GM04503 (cell line): Measurements from ENCODE around the gene HTR4.
"Not testable (repeated sequence)": the region's sequence is repeated elsewhere in the genome, so short reads cannot be mapped to it uniquely, and the experiment has no call there.

Source experiments
- DNase-seq: peaks from one replicate; pipeline ENCODE4 v3.0.0-alpha.2; 2012; ENCODE audit warnings: low read depth

HTR4 gene, protein sequence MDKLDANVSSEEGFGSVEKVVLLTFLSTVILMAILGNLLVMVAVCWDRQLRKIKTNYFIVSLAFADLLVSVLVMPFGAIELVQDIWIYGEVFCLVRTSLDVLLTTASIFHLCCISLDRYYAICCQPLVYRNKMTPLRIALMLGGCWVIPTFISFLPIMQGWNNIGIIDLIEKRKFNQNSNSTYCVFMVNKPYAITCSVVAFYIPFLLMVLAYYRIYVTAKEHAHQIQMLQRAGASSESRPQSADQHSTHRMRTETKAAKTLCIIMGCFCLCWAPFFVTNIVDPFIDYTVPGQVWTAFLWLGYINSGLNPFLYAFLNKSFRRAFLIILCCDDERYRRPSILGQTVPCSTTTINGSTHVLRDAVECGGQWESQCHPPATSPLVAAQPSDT

DNA sequence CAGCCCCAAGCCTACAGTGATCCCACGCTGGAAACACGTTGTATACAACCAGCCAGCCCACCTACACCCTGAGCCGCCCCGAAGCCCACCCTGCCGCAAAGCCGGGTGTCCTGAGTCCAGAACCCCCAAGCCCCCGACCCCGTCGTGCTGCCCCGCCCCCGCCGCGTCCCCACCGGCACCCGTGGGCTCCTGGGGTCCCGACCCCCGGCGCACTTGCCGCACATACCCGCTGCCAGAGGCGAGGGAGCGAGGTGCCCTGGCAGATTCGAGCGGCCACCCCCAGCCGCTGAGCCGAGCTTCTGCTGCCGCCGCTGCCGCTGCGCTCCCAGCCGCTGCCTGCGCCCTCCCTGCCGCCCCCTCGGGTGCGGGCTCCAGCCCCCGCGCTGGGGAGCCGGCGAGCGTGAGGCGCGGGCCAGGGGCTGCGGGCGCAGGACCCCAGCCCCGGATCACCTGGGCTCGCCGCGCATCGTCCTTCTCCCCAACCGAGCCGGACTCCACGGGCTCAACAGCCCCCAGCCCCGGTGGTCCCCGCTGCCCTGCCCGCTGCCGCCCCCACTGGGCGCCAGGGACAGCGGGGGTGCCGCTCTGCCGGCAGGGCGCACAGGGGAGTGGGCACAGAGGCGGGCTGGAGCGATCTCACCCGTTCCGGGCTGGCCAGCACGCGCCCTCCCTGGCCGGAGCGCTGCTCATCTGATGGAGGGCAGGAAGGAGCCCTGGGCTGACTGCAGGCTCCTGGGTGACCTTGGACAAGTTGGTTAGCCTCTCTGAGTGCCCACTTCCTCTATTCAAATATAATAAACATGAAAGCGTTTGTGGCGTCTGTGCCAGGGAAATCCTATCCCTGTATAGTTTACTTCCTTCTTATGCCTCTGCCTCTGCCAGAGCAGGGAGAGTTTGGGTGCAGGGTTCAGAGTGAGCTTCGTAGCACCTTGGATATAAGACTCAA lies at the start of gene HTR4:
Gene HTR4 (minus strand): TSS at position 692 of the 946 bp plus-strand sequence. CDS start 17,513 bp downstream, outside the sequence.
- no peak for DNase-seq

DNA sequence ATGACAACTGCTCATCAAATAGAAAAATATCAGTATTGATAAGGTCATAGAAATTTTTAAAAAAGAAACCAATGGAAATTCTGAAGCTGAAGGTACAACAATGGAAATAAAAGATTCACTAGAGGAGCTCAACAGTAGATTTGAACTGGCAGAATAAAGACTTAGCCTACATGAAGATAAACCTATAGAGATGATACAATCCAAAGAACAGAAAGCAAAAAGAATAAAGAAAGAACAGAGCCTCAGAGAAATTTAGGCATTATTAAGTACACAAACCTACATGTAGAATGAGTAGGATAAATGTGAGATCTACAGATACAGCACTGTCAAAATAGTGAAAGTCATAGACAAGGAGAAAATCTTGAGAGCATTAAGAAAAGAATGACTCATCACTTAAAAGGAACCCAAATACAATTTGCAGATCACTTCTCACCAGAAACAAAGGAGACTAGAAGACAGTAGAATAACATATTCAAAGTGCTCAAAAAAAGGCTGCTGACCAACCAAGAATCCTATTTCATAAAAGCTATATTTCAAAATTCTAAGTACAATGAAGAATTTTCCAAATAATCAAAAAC lies 47.8 kb upstream of the HTR4 start:
- no peak for DNase-seq

DNA sequence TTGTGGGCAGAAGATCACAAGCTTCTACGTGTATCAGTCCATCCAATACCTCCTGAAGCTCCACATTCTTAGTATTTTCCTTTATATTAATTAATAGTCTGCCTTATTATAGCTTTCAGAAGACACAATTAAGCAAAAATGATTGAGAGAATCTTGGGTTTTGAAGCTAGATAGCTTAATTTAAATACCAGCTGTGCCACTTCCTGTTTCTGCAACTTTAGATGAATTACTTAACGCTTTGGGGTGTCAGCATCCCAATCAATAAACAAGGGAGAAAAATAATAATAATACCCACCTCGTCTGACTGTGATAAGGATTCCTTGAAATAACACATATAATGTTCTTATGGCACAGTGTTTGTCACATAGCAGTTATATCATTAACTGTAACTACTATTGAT lies 44.7 kb upstream of the HTR4 start:
- DNase-seq: no peak

DNA sequence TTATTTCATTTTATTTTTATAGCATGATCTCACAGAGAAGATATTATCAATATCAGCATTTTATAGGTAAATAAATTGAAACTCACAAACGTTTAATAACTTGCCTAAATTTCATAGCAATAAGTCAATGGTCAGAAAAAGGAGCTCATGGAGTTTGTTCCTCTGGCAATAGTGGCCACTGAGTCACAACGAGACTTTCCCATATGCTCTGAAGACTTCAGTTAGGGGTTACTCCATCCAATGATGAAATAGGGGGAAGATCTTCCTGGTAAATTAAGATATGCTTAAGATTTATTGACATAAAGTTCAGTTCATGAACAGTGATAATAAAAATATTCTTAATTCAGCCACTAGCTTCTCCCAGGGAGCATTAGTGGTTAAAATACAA lies 43.5 kb upstream of the HTR4 start:
- DNase-seq: no peak

DNA sequence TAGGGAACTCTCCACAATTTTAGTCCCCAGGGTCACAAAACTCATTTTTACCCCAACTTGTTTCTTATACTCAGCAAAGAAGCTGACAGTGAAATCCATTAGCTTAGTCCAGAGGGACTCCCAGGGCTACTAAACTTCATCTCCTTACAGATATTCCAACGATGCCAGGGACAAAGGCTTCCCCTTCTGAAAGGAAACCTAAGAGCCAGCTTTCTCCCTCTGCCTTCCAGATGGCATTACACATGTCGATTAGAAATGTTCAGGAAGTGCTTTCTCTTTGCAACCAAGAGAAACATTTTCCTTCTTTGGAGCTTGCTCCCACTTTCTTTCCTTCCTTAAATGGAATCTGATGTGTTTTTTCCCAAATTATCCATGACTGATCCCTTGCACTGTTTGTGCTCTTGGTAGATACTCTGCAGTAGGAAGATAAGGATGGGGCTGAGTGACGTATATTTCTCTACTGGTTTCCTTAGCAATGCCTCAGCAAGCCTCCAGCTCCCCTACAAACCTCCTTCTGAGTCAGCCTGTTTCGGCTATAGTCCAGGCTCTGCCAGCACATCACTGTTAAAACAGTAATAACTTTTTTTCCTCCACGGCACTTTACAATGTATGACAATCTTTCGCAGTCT lies 43.0 kb upstream of the HTR4 start:
- DNase-seq: peak; percentile 23

DNA sequence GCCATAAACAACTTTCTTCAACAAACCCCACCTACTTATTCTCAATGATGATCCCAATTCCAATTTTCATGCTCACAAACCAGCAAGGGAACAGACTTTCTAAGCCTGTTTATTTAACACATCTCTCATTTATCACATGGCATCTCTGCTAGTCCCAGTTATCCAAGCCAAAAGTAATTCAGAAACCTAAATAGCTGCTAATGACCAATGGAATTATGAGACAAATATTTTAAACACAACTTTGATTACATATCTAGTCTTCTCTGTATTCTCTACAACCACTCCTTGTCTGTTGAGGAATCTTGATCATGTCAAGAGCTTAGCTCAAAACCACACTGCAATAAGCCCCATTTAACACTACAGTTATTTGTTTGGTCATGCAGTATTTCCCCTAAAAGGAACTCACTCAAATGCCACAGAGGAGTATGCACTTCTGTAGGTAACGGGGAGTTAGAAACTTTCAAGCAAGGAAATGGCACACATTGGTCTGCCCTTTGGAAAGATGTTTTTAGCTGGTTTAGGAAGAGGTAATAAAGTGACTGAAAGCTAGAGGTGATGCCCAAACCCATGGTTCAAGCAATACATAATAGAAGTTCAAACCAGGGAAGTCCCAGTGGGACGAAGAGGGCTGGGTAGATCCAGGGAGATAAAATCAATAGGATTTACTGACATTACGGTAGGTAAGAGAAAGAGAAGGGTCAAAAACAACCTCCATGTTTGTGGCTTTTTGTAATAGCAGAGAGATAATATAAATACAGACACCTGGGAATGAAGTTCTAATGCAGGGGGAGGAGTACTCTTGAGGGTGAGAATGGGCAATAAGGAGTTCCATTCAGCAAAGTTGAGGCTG lies 42.1 kb upstream of the HTR4 start:
- DNase-seq: no peak

DNA sequence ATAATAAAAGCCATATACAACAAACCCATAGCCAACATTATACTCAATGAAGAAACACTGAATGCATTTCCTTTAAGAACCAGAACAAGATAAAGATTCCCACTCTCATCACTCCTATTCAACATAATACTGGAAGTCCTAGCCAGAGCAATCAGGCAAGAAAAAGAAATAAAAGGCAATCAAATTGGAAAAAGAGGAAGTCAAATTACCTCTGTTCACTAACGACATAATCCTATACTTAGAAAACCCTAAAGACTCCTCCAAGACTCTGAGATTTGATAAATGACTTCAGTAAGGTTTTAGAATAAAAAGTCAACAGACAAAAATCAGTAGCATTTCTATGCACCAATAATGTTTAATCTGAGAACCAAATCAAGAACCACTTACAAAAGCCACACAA lies 36.6 kb upstream of the HTR4 start:
- no peak for DNase-seq

DNA sequence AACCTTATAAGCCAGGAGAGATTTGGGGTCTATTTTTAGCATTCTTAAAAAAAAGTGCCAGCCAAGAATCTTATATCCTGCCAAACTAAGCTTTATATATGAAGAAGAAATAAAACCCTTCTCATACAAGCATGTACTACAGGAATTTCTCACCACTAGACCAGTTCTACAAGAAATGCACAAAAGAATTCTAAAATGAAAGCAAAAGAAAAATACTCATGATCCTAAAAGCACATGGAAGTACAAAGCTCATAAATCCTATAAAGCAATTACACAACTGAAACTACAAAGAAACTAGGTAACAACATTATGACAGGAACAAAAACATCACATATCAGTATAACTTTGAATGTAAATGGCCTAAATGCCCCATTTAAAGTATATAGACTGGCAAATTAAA lies 34.5 kb upstream of the HTR4 start:
- no peak for DNase-seq

DNA sequence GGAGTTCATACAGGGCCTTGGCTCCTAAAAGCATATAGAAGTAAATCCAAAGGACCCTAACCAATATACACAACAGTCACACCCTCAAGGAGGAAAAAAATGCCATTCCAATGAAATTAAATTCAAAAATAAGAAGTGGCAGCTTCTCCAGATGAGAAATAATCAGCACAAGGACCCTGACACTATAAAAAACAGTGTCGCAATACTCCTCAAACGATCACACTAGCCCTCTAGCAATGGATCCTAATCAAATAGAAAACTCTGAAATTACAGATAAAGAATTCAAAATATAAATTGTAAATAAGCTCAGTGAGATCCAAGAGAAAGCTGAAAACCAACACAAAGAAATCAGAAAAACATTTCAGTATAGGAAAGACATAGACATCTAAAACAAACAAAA lies 33.5 kb upstream of the HTR4 start:
- no peak for DNase-seq

DNA sequence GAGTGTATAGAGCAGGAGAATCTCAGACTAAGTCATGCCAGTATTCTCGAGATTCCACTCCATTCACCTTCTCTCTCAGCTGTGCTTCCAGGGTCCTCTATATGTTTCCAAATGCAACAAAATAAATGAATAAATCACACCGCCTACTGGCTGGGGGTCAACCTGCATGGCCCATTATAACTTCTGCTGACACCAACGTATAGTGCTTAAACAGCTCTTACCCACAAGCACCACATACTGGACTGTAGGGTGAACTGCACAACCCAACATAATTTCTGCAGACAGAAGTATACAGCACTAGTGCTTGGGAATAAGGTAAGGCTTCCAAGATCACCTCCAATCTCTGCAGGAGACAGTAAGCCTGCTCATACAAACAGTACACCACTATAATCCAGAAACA lies 33.1 kb upstream of the HTR4 start:
- DNase-seq: no peak

DNA sequence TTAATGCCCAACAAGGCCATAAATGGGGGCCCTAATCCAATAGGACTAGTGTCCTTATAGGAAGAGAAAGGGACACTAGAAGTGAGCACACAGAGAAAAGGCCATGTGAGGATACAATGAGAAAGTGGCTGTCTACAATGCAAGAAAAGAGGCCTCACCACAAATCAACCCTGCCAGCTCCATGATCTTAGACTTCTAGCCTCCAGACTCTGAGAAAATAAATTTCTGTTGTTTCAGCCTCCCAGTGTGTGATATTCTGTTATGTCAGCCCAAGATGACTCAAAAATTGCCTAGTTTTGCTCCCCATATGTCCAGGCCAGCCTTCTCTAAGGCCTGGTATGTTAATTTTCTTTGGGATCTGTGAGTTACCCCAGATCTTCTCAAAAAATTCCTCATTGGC lies 32.3 kb upstream of the HTR4 start:
- no peak for DNase-seq

DNA sequence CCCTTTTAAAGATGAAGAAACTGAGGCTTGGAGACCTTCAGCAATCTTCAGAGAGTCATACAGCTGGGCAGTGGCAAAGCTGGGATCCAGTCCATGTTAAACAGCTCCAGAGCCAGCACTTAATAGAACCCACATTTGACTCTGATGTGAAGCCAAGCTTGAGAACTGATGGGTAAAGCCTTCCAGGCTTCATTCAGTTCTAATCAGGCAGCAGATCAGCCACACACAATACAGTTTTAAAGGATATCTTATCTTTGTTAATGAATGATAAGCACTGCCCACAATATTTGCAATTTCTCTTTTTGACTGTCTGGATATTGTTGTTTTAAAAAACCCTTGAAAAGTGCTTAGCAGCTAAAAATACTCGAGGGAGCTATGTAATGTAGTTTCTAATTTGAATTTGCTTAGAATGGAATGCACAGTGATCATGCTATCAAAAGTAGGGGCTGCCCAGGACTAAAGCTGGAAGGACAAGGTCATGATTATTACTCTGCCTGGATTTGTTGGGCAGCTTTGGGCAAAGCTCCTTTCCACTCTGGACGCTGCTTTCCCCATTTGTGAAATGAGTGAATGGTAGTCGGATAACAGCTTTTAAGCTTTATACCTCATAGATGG lies 31.3 kb upstream of the HTR4 start:
- DNase-seq: no peak

DNA sequence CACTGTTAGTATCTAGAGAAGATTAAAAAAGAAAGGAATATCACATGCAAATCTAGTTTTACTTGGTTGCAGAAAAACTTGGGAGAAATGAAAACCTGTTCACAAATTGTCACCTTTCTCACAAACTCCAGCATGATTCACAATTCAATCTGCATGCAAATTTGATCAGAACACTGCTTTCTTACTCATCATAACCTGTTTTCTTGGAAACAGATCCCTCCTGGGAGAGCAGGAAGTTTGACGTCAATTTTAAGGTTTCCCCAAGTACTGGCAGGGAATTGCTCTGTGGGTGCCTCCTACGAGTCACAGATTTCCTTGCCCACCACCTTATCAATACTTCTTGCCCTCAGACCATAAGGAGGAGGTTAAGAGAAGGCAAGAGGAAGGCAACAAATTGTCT lies 30.2 kb upstream of the HTR4 start:
- no peak for DNase-seq

DNA sequence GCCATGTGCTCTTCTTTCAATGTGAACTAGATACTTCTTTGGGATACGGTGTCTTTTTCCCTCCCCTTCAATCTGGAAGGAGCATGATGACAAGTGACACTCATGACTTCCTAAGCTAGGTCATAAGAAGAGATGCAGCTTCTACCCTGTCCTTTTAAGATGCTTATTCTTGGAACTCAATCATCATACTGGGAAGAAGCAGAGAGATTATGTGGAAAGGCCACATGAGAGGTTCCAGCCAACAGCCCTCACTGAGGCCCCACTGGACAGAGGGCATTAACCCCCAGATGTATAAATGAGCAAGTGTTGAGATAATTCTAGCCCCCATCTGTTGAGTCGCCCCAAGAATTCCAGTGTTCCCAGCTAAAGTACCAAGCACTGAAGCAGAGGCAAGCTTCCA lies 29.3 kb upstream of the HTR4 start:
- DNase-seq: no peak

DNA sequence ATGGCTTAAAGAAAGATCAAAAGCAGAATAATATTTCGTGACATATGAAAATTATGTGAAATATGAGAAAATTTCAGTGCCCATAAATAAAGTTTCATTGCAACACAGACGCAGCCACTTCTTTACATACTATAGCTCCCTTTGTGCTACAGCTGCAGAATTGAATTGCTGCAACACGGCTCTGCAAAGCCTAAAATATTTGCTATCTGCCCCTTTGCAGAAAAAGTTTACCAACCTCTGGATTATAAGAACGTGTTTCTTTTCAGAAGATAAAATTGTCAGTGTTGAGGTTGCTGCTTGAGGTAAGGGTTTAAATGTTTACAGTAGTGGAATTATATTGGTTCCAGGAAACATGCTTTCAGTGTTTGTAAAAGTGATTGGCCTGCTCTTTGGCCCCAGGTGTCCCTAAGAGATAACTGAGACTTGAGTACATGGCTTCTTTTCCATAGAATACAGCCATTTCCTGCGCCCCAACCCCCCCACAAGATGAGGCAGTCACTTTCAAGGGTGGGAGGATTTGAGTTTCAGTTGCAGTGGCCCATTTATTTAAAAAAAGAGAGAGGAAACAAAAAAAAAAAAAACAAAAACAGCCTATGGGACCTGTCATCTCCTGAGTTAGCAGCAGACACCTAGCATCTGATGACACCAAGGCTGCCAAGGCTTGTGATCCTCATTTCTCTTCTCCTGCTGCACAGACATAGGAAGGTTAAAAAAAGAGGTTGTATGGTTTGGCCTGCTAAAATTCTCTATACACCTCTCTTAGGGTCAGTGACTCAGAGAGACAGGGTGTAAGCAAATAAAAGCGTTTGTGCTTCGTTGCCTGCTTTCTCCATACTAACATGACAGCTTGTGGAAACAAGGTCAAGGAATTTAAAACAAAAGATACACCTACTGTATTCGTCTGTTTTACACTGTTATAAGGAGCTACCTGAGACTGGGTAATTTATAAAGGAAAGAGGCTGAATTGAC lies 28.0 kb upstream of the HTR4 start:
- DNase-seq: no peak

DNA sequence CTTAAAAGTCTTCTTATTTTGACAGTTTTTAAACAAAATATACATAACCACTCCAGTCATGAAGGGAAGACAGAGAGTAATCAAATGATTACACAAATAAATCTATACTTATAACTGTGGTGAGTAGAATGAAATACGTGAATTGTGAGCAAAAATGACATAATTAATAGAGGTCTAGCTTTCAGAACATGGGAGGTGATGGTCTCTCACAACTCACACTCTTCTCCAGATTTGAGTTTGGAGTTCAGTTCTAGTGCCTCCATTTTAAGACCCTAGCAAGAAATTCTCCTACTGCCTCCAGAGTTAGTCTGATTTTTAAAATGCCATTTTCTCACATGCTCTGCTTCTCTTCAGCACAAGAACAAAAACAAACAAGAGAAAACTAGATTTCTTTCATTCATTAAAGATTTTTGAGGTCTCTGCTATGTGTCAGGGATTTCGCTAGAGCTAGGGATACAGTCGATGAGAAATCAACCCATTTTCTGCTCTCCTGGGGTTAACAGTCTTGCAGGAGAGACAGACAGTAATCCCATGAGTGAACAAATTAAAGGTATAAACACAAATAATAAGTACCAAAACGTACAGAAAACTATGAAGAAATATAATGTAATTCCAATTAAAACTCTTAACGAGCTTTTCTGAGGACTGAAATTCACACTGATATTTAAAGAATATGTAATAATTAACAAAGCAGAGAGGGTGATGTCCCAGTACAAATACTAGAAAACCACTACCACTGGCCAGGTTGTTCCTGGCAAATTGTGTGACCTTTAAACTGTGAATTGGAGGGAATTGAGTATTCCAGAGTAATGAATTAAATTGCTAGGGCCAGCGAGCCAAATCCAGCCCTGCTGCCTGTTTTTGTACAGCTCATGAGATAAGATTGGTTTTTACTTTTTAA lies 27.1 kb upstream of the HTR4 start:
- no peak for DNase-seq

DNA sequence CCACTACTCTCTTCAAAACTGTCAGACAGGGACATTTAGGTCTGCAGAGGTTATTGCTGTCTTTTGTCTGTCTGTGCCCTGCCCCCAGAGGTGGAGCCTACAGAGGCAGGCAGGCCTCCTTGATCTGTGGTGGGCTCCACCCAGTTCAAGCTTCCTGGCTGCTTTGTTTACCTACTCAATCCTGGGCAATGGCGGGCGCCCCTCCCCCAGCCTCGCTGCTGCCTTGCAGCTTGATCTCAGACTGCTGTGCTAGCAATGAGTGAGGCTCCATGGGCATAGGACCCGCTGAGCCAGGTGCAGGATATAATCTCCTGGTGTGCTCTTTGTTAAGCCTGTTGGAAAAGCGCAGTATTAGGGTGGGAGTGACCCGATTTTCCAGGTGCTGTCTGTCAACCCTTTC lies 19.4 kb upstream of the HTR4 start:
- not testable (repeated sequence) for DNase-seq

DNA sequence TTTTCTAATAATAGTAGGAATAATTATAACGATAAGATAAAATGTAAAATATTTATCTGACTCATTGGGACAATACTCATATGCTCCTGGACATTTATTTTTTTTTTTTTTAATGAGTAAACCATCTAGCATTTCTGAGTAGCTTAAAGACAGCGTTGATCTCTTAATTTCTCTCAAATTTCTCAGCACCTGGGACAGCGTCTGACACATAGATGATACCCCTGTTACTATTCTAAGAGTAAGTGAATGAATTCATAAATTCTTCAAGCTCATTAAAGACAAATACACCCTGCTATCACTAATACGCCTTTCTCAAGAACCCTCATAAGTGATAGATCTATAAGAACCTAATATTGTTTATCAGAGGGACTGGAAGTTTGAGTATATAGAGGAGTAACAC lies 12.0 kb upstream of the HTR4 start:
- DNase-seq: no peak

DNA sequence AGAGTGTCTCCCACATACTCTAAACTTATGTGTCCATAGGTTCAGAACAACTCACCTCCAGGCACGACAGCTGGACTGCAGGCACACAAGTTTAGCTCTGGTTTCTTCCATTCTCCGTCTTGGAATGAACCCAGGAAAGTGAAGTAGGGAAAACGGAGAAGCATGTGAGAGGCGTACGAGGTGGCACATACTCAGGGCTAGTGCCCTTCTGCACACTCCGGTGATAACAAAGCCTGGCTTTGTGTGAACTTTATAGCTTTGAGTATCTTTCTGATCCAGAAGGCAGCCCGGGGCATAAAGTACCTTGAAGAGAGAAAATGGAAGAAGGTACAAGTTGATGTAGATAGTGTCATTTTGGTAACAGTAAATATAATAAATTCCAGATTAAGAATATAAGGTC lies 11.1 kb upstream of the HTR4 start:
- DNase-seq: no peak
